ENCODE measurements around the gene BRD3OS. TPM values are rescaled to one million over a fixed set of nuclear protein-coding genes. Genes with fewer than 3 reads are reported as not detected.

BRD3OS gene
- total and polyA plus RNA-seq, 2 experiments from 2014 or later, result 18.6 to 32.3 TPM

- no peak overlapping the region for H3K4me3 ChIP-seq
- no peak for DNase-seq (ENCODE audit: low read depth in 1 of 2, low spot score in 1 of 2)
- no peaks in the 10 kb centered on the region for H3K27me3 ChIP-seq
- H3K36me3 ChIP-seq, result peaks cover 41% of the 10 kb centered on the region
- H3K9me3 ChIP-seq (ENCODE audit: low read depth), result no peaks in the 10 kb centered on the region
- H3K27ac ChIP-seq, result no peak overlapping the region
- TF ChIP-seq CTCF (IDR thresholded peaks at IDR 0.05; ENCODE audit: low read depth, low read length), result no peak
- no peaks in the 10 kb centered on the region for H3K4me1 ChIP-seq (ENCODE audit: low read depth)
These were observed 19.7 kb downstream of the BRD3OS start for GRCh38 chr9:134044944-134045343.

- H3K4me3 ChIP-seq, result no peak overlapping the region
- TF ChIP-seq CTCF (IDR thresholded peaks at IDR 0.05; ENCODE audit: low read depth, low read length), result no peak
- H3K36me3 ChIP-seq, result peaks cover 38% of the 10 kb centered on the region
- no peaks in the 10 kb centered on the region for H3K27me3 ChIP-seq
- H3K27ac ChIP-seq, result no peak overlapping the region
- no peak for DNase-seq (ENCODE audit: low read depth in 1 of 2, low spot score in 1 of 2)
- no peaks in the 10 kb centered on the region for H3K4me1 ChIP-seq (ENCODE audit: low read depth)
- no peaks in the 10 kb centered on the region for H3K9me3 ChIP-seq (ENCODE audit: low read depth)
These were observed 20.7 kb downstream of the BRD3OS start for GRCh38 chr9:134045841-134046544.

GRCh38 chr9:134046894-134047681 lies 21.8 kb downstream of the BRD3OS start:
- H3K9me3 ChIP-seq (ENCODE audit: low read depth), result no peaks in the 10 kb centered on the region
- H3K4me1 ChIP-seq (ENCODE audit: low read depth), result no peaks in the 10 kb centered on the region
- no peak overlapping the region for H3K4me3 ChIP-seq
- no peak for TF ChIP-seq CTCF (IDR thresholded peaks at IDR 0.05; ENCODE audit: low read depth, low read length)
- no peak for DNase-seq (ENCODE audit: low read depth in 1 of 2, low spot score in 1 of 2)
- H3K27me3 ChIP-seq, result no peaks in the 10 kb centered on the region
- H3K27ac ChIP-seq, result no peak overlapping the region
- peaks cover 40% of the 10 kb centered on the region for H3K36me3 ChIP-seq

- Histone ChIP-seq H3K9me3 (ENCODE audit: low read depth) (no peaks in the 10 kb centered on the region), H3K27ac (no peak overlapping the region), H3K4me3 (no peak overlapping the region), H3K36me3 (peaks cover 45% of the 10 kb centered on the region), H3K4me1 (ENCODE audit: low read depth) (no peaks in the 10 kb centered on the region), H3K27me3 (no peaks in the 10 kb centered on the region)
- no peak for DNase-seq (ENCODE audit: low read depth in 1 of 2, low spot score in 1 of 2)
- no peak for TF ChIP-seq CTCF (IDR thresholded peaks at IDR 0.05; ENCODE audit: low read depth, low read length)
These were observed 22.7 kb downstream of the BRD3OS start for GRCh38 chr9:134047868-134048581.

- TF ChIP-seq CTCF (IDR thresholded peaks at IDR 0.05; ENCODE audit: low read depth, low read length), result no peak
- H3K36me3 ChIP-seq, result peaks cover 47% of the 10 kb centered on the region
- no peak overlapping the region for H3K27ac ChIP-seq
These were observed 23.3 kb downstream of the BRD3OS start for GRCh38 chr9:134048582-134048968.

More at GRCh38 chr9:134048582-134048968, 23.3 kb downstream of the BRD3OS start:
- no peaks in the 10 kb centered on the region for H3K4me1 ChIP-seq (ENCODE audit: low read depth)
- H3K4me3 ChIP-seq, result no peak overlapping the region
- no peaks in the 10 kb centered on the region for H3K27me3 ChIP-seq
- H3K9me3 ChIP-seq (ENCODE audit: low read depth), result no peaks in the 10 kb centered on the region
- no peak for DNase-seq (ENCODE audit: low read depth in 1 of 2, low spot score in 1 of 2)
